SK-N-SH treated with all-trans-retinoic acid at 6 μM for 48 hours (cell line): ENCODE measurements around the gene FSIP1.

Source experiments
- ARNTL ChIP-seq: fragments of 450-650 bp; formaldehyde crosslinking; IDR thresholded peaks from 2 replicates; pipeline ENCODE4 v1.5.0; 2020; ENCODE audit warnings: low read depth, mild to moderate bottlenecking, moderate library complexity, borderline replicate concordance
- BACH2 ChIP-seq: fragments of 250-450 bp; sonication (Bioruptor Pico); IDR thresholded peaks from 2 replicates; pipeline ENCODE4 v1.9.0; 2021; ENCODE audit warnings: mild to moderate bottlenecking, borderline replicate concordance
- CSDC2 ChIP-seq: fragments of 250-450 bp; sonication (Bioruptor Pico); IDR thresholded peaks from 2 replicates; pipeline ENCODE4 v1.5.0; 2020; ENCODE audit warnings: mild to moderate bottlenecking, moderate library complexity
- GLIS3 ChIP-seq: fragments of 250-450 bp; sonication (Bioruptor Pico); IDR thresholded peaks from 2 replicates; pipeline ENCODE4 v1.5.0; 2020; ENCODE audit warnings: mild to moderate bottlenecking, moderate library complexity
- OSR1 ChIP-seq: fragments of 250-450 bp; sonication (Bioruptor Pico); IDR thresholded peaks from 2 replicates; pipeline ENCODE4 v1.8.0; 2022; ENCODE audit warnings: moderate library complexity, mild to moderate bottlenecking, inconsistent platforms
- PATZ1 ChIP-seq: fragments of 250-450 bp; sonication (Bioruptor Pico); IDR thresholded peaks from 2 replicates; pipeline ENCODE4 v1.8.0; 2020; ENCODE audit warnings: mild to moderate bottlenecking, moderate library complexity, borderline replicate concordance
- RARB ChIP-seq: fragments of 250-450 bp; sonication (Bioruptor Pico); IDR thresholded peaks from 2 replicates; pipeline ENCODE4 v1.8.0; 2021; ENCODE audit warnings: mild to moderate bottlenecking, moderate library complexity
- TSHZ2 ChIP-seq: fragments of 250-450 bp; sonication (Bioruptor Pico); IDR thresholded peaks from 2 replicates; pipeline ENCODE4 v1.5.0; 2020; ENCODE audit warnings: mild to moderate bottlenecking, moderate library complexity
- ZNF565 ChIP-seq: fragments of 450-650 bp; formaldehyde crosslinking; conservative IDR thresholded peaks from 2 replicates; pipeline ENCODE4 v1.5.0; 2020; ENCODE audit warnings: low read depth, mild to moderate bottlenecking, moderate library complexity
- ZNF70 ChIP-seq: fragments of 450-650 bp; formaldehyde crosslinking; IDR thresholded peaks from 2 replicates; pipeline ENCODE4 v1.5.0; 2020; ENCODE audit warnings: mild to moderate bottlenecking, moderate library complexity
- ZNF8 ChIP-seq: fragments of 450-650 bp; formaldehyde crosslinking; IDR thresholded peaks from 2 replicates; pipeline ENCODE4 v1.5.0; 2020; ENCODE audit warnings: mild to moderate bottlenecking, moderate library complexity
- TF ChIP-seq, protein P1 (sequence below): fragments of 250-450 bp; sonication (Bioruptor Pico); IDR thresholded peaks from 2 replicates; pipeline ENCODE4 v1.5.1; 2020; ENCODE audit warnings: low read depth, mild to moderate bottlenecking, moderate library complexity
- TF ChIP-seq, protein P2 (sequence below): fragments of 250-450 bp; sonication (Bioruptor Pico); IDR thresholded peaks from 2 replicates; pipeline ENCODE4 v1.8.0; 2021; ENCODE audit warnings: low read depth, mild to moderate bottlenecking, moderate library complexity, borderline replicate concordance

GRCh38 chr15:39828374-39828931, 45.8 kb upstream of the FSIP1 start:
- TF ChIP-seq ZNF70 (CRISPR knock-in tag), result no peak
- TF ChIP-seq, protein P1, sequence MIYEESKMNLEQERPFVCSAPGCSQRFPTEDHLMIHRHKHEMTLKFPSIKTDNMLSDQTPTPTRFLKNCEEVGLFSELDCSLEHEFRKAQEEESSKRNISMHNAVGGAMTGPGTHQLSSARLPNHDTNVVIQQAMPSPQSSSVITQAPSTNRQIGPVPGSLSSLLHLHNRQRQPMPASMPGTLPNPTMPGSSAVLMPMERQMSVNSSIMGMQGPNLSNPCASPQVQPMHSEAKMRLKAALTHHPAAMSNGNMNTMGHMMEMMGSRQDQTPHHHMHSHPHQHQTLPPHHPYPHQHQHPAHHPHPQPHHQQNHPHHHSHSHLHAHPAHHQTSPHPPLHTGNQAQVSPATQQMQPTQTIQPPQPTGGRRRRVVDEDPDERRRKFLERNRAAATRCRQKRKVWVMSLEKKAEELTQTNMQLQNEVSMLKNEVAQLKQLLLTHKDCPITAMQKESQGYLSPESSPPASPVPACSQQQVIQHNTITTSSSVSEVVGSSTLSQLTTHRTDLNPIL (CRISPR knock-in tag), result no peak
- TF ChIP-seq PATZ1 (CRISPR knock-in tag), result no peak
- TF ChIP-seq RARB, result no peak
- TF ChIP-seq TSHZ2 (CRISPR knock-in tag), result no peak
- TF ChIP-seq ARNTL (CRISPR knock-in tag), result no peak
- TF ChIP-seq ZNF565 (CRISPR knock-in tag), result no peak
- TF ChIP-seq ZNF8 (CRISPR knock-in tag), result no peak
- no peak for TF ChIP-seq CSDC2 (CRISPR knock-in tag)
- TF ChIP-seq, protein P2, sequence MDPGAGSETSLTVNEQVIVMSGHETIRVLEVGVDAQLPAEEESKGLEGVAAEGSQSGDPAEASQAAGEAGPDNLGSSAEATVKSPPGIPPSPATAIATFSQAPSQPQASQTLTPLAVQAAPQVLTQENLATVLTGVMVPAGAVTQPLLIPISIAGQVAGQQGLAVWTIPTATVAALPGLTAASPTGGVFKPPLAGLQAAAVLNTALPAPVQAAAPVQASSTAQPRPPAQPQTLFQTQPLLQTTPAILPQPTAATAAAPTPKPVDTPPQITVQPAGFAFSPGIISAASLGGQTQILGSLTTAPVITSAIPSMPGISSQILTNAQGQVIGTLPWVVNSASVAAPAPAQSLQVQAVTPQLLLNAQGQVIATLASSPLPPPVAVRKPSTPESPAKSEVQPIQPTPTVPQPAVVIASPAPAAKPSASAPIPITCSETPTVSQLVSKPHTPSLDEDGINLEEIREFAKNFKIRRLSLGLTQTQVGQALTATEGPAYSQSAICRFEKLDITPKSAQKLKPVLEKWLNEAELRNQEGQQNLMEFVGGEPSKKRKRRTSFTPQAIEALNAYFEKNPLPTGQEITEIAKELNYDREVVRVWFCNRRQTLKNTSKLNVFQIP (CRISPR knock-in tag), result no peak
- TF ChIP-seq GLIS3 (CRISPR knock-in tag), result no peak
- TF ChIP-seq OSR1 (CRISPR knock-in tag), result no peak
- TF ChIP-seq BACH2 (CRISPR knock-in tag), result no peak
